Neuronal stem cell (in vitro differentiated cells): ENCODE data around the gene ALOXE3.
"Not testable (repeated sequence)": the region's sequence is repeated elsewhere in the genome, so short reads cannot be mapped to it uniquely, and the experiment has no call there.

ENCODE experiments used
- DNase-seq: peaks from one replicate; pipeline ENCODE4 v3.0.0-alpha.2; 2013; ENCODE audit warnings: low spot score
- H2AFZ ChIP-seq: one replicate; pipeline ENCODE4 v1.6.1; 2013; ENCODE audit warnings: mild to moderate bottlenecking, low read length, inconsistent platforms
- H2AK5ac ChIP-seq: 2 replicates; pipeline ENCODE4 v1.6.1; 2013; ENCODE audit warnings: low read depth, mild to moderate bottlenecking, inconsistent platforms, low read length, moderate library complexity, mixed read lengths
- H2BK120ac ChIP-seq: 2 replicates; pipeline ENCODE4 v1.6.1; 2013; ENCODE audit warnings: low read depth, mild to moderate bottlenecking, inconsistent platforms, low read length, moderate library complexity, mixed read lengths
- H2BK12ac ChIP-seq: one replicate; pipeline ENCODE4 v1.6.1; 2013; ENCODE audit warnings: low read length, inconsistent platforms
- H2BK15ac ChIP-seq: 2 replicates; pipeline ENCODE4 v1.6.1; 2013; ENCODE audit warnings: mild to moderate bottlenecking, low read length, inconsistent platforms, mixed read lengths
- H2BK5ac ChIP-seq: one replicate; pipeline ENCODE4 v1.6.1; 2013; ENCODE audit warnings: inconsistent platforms, mild to moderate bottlenecking, low read length, moderate library complexity
- H3K14ac ChIP-seq: one replicate; pipeline ENCODE4 v1.6.1; 2013; ENCODE audit warnings: low read length, inconsistent platforms
- H3K18ac ChIP-seq: 2 replicates; pipeline ENCODE4 v1.6.1; 2013; ENCODE audit warnings: low read length, inconsistent platforms
- H3K23ac ChIP-seq: 2 replicates; pipeline ENCODE4 v1.6.1; 2013; ENCODE audit warnings: low read depth, mild to moderate bottlenecking, mixed read lengths, low read length, inconsistent platforms; ENCODE audit not compliant: poor library complexity
- H3K27ac ChIP-seq: replicated peaks from 3 replicates; pipeline ENCODE4 v1.5.1; 2013; ENCODE audit warnings: low read length, inconsistent platforms
- H3K27me3 ChIP-seq, 3 experiments: 2 replicates each; pipeline ENCODE4 v1.6.1; 2013; ENCODE audit warnings: low read length in 3 of 3, mild to moderate bottlenecking in 2 of 3, inconsistent platforms in 1 of 3, low read depth in 1 of 3, mixed read lengths in 1 of 3, moderate library complexity in 1 of 3; ENCODE audit not compliant: control insufficient read depth in 3 of 3, insufficient read depth in 3 of 3
- H3K36me3 ChIP-seq, 2 donors: replicated peaks in 1 of 2; 2 replicates each; pipeline ENCODE4 v1.6.1; 2013; ENCODE audit warnings: low read length in 2 of 2; ENCODE audit not compliant: control insufficient read depth in 2 of 2, insufficient read depth in 2 of 2
- H3K4ac ChIP-seq: 2 replicates; pipeline ENCODE4 v1.6.1; 2013; ENCODE audit warnings: inconsistent platforms, mild to moderate bottlenecking, low read length, moderate library complexity
- H3K4me1 ChIP-seq, 2 donors: 1 replicate in 1 of 2; 2 replicates in 1 of 2; pipeline ENCODE4 v1.6.1; 2013; ENCODE audit warnings: low read length in 2 of 2, low read depth in 1 of 2; ENCODE audit not compliant: control insufficient read depth in 2 of 2, insufficient read depth in 1 of 2
- H3K4me2 ChIP-seq: one replicate; pipeline ENCODE4 v1.6.1; 2013; ENCODE audit warnings: mild to moderate bottlenecking, low read length, inconsistent platforms; ENCODE audit not compliant: insufficient read depth, poor library complexity, severe bottlenecking
- H3K4me3 ChIP-seq, 2 donors: 2 replicates each; pipeline ENCODE4 v1.5.1; 2013; ENCODE audit warnings: low read length in 2 of 2, mild to moderate bottlenecking in 2 of 2, inconsistent platforms in 1 of 2, moderate library complexity in 1 of 2
- H3K79me1 ChIP-seq: one replicate; pipeline ENCODE4 v1.6.1; 2013; ENCODE audit warnings: low read depth, mild to moderate bottlenecking, inconsistent platforms, low read length, moderate library complexity
- H3K9ac ChIP-seq: one replicate; pipeline ENCODE4 v1.6.1; 2013; ENCODE audit warnings: mild to moderate bottlenecking, low read depth, low read length, inconsistent platforms; ENCODE audit not compliant: poor library complexity
- H3K9me3 ChIP-seq, 2 donors: replicated peaks in 1 of 2; 2 replicates each; pipeline versions ENCODE3 to v1.6.1; 2013; ENCODE audit warnings: low read length in 2 of 2, mild to moderate bottlenecking in 2 of 2, inconsistent platforms in 1 of 2, low read depth in 1 of 2, mixed read lengths in 1 of 2, moderate library complexity in 1 of 2; ENCODE audit not compliant: control insufficient read depth in 2 of 2, insufficient read depth in 1 of 2
- H4K8ac ChIP-seq: one replicate; pipeline ENCODE4 v1.6.1; 2013; ENCODE audit warnings: low read depth, mild to moderate bottlenecking, inconsistent platforms, low read length, moderate library complexity
- H4K91ac ChIP-seq: one replicate; pipeline ENCODE4 v1.6.1; 2013; ENCODE audit warnings: low read length, low read depth, mild to moderate bottlenecking, inconsistent platforms; ENCODE audit not compliant: poor library complexity
- WGBS, 2 donors: extraction: QIAGEN DNeasy Blood & Tissue Kit; methylation state at CpG; one replicate each; pipeline ENCODE4 v1.1.7; 2013; ENCODE audit warnings: missing lambda C conversion rate in 2 of 2, mixed read lengths in 1 of 2; ENCODE audit not compliant: insufficient read length in 2 of 2, insufficient replicate concordance in 1 of 2; ENCODE audit errors: extremely low coverage in 2 of 2; 5-methylcytosine and 5-hydroxymethylcytosine counted together

Gene ALOXE3

GRCh38 chr17:8108972-8109660 is 9.2 kb downstream of the ALOXE3 start:
- Histone ChIP-seq H2AFZ (no peak overlapping the region), H3K4me1 (peaks cover 0 to 6% of the 10 kb centered on the region in 2 donors), H3K4me3 (no peak overlapping the region), H4K8ac (no peak overlapping the region), H2BK5ac (no peak overlapping the region), H3K27ac (no peak overlapping the region), H2BK120ac (peak overlapping the region; percentile 67), H2BK15ac (peak overlapping the region; percentile 44), H3K23ac (peak overlapping the region; percentile 50), H2BK12ac (no peak overlapping the region), H4K91ac (no peak overlapping the region), H2AK5ac (peak overlapping the region; percentile 73), H3K4me2 (no peak overlapping the region), H3K14ac (peak overlapping the region; percentile 92), H3K27me3 (peaks cover 0 to 72% (median 40%) of the 10 kb centered on the region in 3 experiments), H3K4ac (no peak overlapping the region), H3K9ac (no peak overlapping the region), H3K79me1 (no peaks in the 10 kb centered on the region), H3K9me3 (peaks cover 0 to 2% of the 10 kb centered on the region in 2 donors), H3K36me3 (no peaks in the 10 kb centered on the region), H3K18ac (peak overlapping the region; percentile 62)
- DNase-seq, result no peak
- no CpG with 5 or more reads among the region's 33 CpGs for WGBS, 2 donors

- not testable (repeated sequence) for H2BK5ac ChIP-seq, H3K9ac ChIP-seq, H3K23ac ChIP-seq, H2BK120ac ChIP-seq, H3K27ac ChIP-seq, H3K4me3 ChIP-seq, H3K4me2 ChIP-seq, H3K79me1 ChIP-seq, H3K14ac ChIP-seq, H3K4ac ChIP-seq, H2BK15ac ChIP-seq, H4K8ac ChIP-seq, H3K18ac ChIP-seq, H3K36me3 ChIP-seq, H3K4me1 ChIP-seq, H2AK5ac ChIP-seq, H3K9me3 ChIP-seq, H4K91ac ChIP-seq, DNase-seq, H2BK12ac ChIP-seq, H2AFZ ChIP-seq
- WGBS, 2 donors, result no CpG with 5 or more reads among the region's 4 CpGs
- H3K27me3 ChIP-seq, result peaks cover 0 to 71% (median 36%) of the 10 kb centered on the region in 3 experiments
Observed at GRCh38 chr17:8106980-8107379, 11.3 kb downstream of the ALOXE3 start.

GRCh38 chr17:8105957-8106398 is 12.3 kb downstream of the ALOXE3 start:
- Histone ChIP-seq H3K4me3 (no peak overlapping the region), H3K14ac (no peak overlapping the region), H3K27ac (no peak overlapping the region), H2AFZ (no peak overlapping the region), H3K23ac (no peak overlapping the region), H2AK5ac (no peak overlapping the region), H3K9me3 (peaks cover 0 to 4% of the 10 kb centered on the region in 2 donors), H2BK5ac (no peak overlapping the region), H3K79me1 (no peaks in the 10 kb centered on the region), H3K4me1 (peaks cover 0 to 6% of the 10 kb centered on the region in 2 donors), H4K91ac (no peak overlapping the region), H2BK120ac (no peak overlapping the region), H3K4ac (no peak overlapping the region), H3K9ac (no peak overlapping the region), H3K36me3 (no peaks in the 10 kb centered on the region), H3K18ac (no peak overlapping the region), H3K4me2 (no peak overlapping the region), H4K8ac (no peak overlapping the region), H2BK15ac (no peak overlapping the region), H2BK12ac (no peak overlapping the region), H3K27me3 (peaks cover 0 to 61% (median 27%) of the 10 kb centered on the region in 3 experiments)
- DNase-seq, result no peak
- no CpG with 5 or more reads among the region's 5 CpGs for WGBS, 2 donors

- DNase-seq, result no peak
- Histone ChIP-seq H3K4me2 (no peak overlapping the region), H3K14ac (no peak overlapping the region), H3K27ac (no peak overlapping the region), H3K27me3 (peaks cover 0 to 50% (median 16%) of the 10 kb centered on the region in 3 experiments), H3K4me1 (peaks cover 0 to 4% of the 10 kb centered on the region in 2 donors), H3K79me1 (no peaks in the 10 kb centered on the region), H3K9me3 (peaks cover 0 to 4% of the 10 kb centered on the region in 2 donors), H3K36me3 (no peaks in the 10 kb centered on the region), H3K4ac (no peak overlapping the region), H3K18ac (no peak overlapping the region), H3K4me3 (no peak overlapping the region), H2AFZ (no peak overlapping the region), H2AK5ac (no peak overlapping the region), H4K8ac (no peak overlapping the region), H3K9ac (no peak overlapping the region), H2BK15ac (no peak overlapping the region), H2BK12ac (no peak overlapping the region), H2BK5ac (no peak overlapping the region), H4K91ac (no peak overlapping the region), H3K23ac (no peak overlapping the region), H2BK120ac (no peak overlapping the region)
- WGBS, 2 donors, result no CpG with 5 or more reads among the region's 8 CpGs
Observed at GRCh38 chr17:8104911-8105310, 13.4 kb downstream of the ALOXE3 start.
